ENCODE results near the gene MISP.

- TF ChIP-seq CTCF (IDR thresholded peaks at IDR 0.05; ENCODE audit: poor library complexity) (no peak), EZH2phosphoT487 (IDR thresholded peaks at IDR 0.05; ENCODE audit: low read depth, severe bottlenecking, unreplicated experiment) (no peak), EZH2 (IDR thresholded peaks at IDR 0.05; ENCODE audit: borderline replicate concordance) (no peak)
These were observed 4.2 kb downstream of the MISP start for GRCh38 chr19:755063-755462.

Data from hepatocyte (in vitro differentiated cells).